ENCODE data around the gene PKNOX2. TPM values are rescaled to one million over a fixed set of nuclear protein-coding genes. Genes with fewer than 3 reads are reported as not detected.

PKNOX2 gene
- total and polyA plus RNA-seq, 10 of the 15 experiments (the other 5 are each of a cell fraction or from before 2014, with no cell fraction given): not detected

GRCh38 chr11:125314276-125315078 lies 149.9 kb downstream of the PKNOX2 start:
- BruUV-seq (replicated peaks): no TSS peak
- no peaks in the 10 kb centered on the region for H3K4me1 ChIP-seq (ENCODE audit: control insufficient read depth, insufficient read depth, low read length)
- no peaks in the 10 kb centered on the region for H3K79me2 ChIP-seq (ENCODE audit: control insufficient read depth, insufficient read depth, low read length)
- 36% methylated on average over 14 of the region's 17 CpGs for WGBS (ENCODE audit: insufficient coverage, insufficient replicate concordance, low lambda C conversion rate, missing lambda C conversion rate)
- H3K9ac ChIP-seq (ENCODE audit: control insufficient read depth, insufficient read depth, low read length): no peak overlapping the region
- DNase-seq (ENCODE audit: low read depth, low spot score): no peak
- no peaks in the 10 kb centered on the region for H4K20me1 ChIP-seq (ENCODE audit: control insufficient read depth, insufficient read depth)
- CTCF ChIA-PET: no interaction called here
- no peak overlapping the region for H3K4me3 ChIP-seq
- no peaks in the 10 kb centered on the region for H3K9me3 ChIP-seq (replicated peaks; ENCODE audit: control insufficient read depth, insufficient read depth, low read length)
- SMC1A ChIA-PET (ENCODE audit: uncharacterized antibody, unreplicated experiment): no interaction called here
- ATAC-seq: no peak
- H3K27ac ChIP-seq (ENCODE audit: control insufficient read depth, insufficient read depth): no peak overlapping the region
- intact Hi-C loops (cut with micrococcal nuclease; ENCODE audit: unreplicated experiment): no loop called here
- peaks cover 0 to 8% of the 10 kb centered on the region in 2 experiments; a peak in 2 of 4 replicates for H3K27me3 ChIP-seq (replicated peaks in 1 of 2; ENCODE audit: control insufficient read depth in 2 of 2, insufficient read depth in 2 of 2, low read length in 1 of 2)
- no peak for FAIRE-seq
- RAD21 ChIA-PET (ENCODE audit: unreplicated experiment): no interaction called here
- H3K36me3 ChIP-seq (ENCODE audit: control insufficient read depth in 2 of 2, insufficient read depth in 2 of 2, low read length in 1 of 2): no peaks in the 10 kb centered on the region
- in situ Hi-C loops (cut with MboI): no loop called here
- H2AFZ ChIP-seq (ENCODE audit: control insufficient read depth, low read depth, low read length): no peak overlapping the region
- H3K4me2 ChIP-seq (ENCODE audit: control insufficient read depth, insufficient read depth): no peak overlapping the region
- POLR2A ChIA-PET: interaction anchor here (0.5 kb wide), 1 partner anchor 92 kb away, joined by 5 read pairs; no protein-coding TSS in a partner anchor
- TF ChIP-seq DPF2 (IDR thresholded peaks at IDR 0.05): no peak
- TF ChIP-seq ZNF687 (IDR thresholded peaks at IDR 0.05): no peak
- no peak for TF ChIP-seq HDAC2 (IDR thresholded peaks at IDR 0.05)
- no peak for TF ChIP-seq HDGF (IDR thresholded peaks at IDR 0.05)
- no peak for TF ChIP-seq KLF5 (IDR thresholded peaks at IDR 0.05; ENCODE audit: partially characterized antibody)
- TF ChIP-seq, protein P1, sequence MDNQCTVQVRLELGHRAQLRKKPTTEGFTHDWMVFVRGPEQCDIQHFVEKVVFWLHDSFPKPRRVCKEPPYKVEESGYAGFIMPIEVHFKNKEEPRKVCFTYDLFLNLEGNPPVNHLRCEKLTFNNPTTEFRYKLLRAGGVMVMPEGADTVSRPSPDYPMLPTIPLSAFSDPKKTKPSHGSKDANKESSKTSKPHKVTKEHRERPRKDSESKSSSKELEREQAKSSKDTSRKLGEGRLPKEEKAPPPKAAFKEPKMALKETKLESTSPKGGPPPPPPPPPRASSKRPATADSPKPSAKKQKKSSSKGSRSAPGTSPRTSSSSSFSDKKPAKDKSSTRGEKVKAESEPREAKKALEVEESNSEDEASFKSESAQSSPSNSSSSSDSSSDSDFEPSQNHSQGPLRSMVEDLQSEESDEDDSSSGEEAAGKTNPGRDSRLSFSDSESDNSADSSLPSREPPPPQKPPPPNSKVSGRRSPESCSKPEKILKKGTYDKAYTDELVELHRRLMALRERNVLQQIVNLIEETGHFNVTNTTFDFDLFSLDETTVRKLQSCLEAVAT (IDR thresholded peaks at IDR 0.05): no peak
- TF ChIP-seq IRF4 (IDR thresholded peaks at IDR 0.05; ENCODE audit: low read depth, low read length): no peak
- TF ChIP-seq ZBTB11 (CRISPR knock-in tag; IDR thresholded peaks at IDR 0.05): no peak
- TF ChIP-seq, protein P2, sequence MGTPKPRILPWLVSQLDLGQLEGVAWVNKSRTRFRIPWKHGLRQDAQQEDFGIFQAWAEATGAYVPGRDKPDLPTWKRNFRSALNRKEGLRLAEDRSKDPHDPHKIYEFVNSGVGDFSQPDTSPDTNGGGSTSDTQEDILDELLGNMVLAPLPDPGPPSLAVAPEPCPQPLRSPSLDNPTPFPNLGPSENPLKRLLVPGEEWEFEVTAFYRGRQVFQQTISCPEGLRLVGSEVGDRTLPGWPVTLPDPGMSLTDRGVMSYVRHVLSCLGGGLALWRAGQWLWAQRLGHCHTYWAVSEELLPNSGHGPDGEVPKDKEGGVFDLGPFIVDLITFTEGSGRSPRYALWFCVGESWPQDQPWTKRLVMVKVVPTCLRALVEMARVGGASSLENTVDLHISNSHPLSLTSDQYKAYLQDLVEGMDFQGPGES (IDR thresholded peaks at IDR 0.05): no peak
- TF ChIP-seq BCL11A (IDR thresholded peaks at IDR 0.05; ENCODE audit: low read depth, low read length): no peak
- no peak for TF ChIP-seq SPI1 (IDR thresholded peaks at IDR 0.05; ENCODE audit: borderline replicate concordance, insufficient read depth, low read depth, low read length)
- no peak for TF ChIP-seq MEF2A (IDR thresholded peaks at IDR 0.05; ENCODE audit: insufficient read depth, low read depth, low read length)
- no peak for TF ChIP-seq POU2F2 (IDR thresholded peaks at IDR 0.05; ENCODE audit: borderline replicate concordance, low read depth, low read length)

Measured in GM12878 (cell line).